Pancreas (tissue), 10 donors: ENCODE measurements around the gene WBP1L. TPM values are rescaled to one million over a fixed set of nuclear protein-coding genes. Genes with fewer than 3 reads are reported as not detected.
A peak's percentile ranks its signal among the peaks of the same experiment; 100 is the strongest.

ENCODE experiments used
- ATAC-seq, 4 donors: fragments of 200-7000 bp; cut with Tn5 transposase; one replicate each; pipeline versions ENCODE4 v1.8.0 to v1.9.1; 2020; ENCODE audit warnings: mild to moderate bottlenecking in 4 of 4, moderate library complexity in 4 of 4
- DNase-seq, 6 donors: peaks; one replicate each; pipeline ENCODE4 v3.0.0-alpha.2; 2020
- FAIRE-seq: peaks from 2 replicates; lab custom pipeline; 2012; peaks lifted over from hg19 to GRCh38; lab: Jason Lieb, UNC
- H3K27ac ChIP-seq, 4 donors: fragments of 200-600 bp; sonication (generic); 1 replicate in 3 of 4; 2 replicates in 1 of 4; pipeline versions ENCODE4 v1.5.0 to v1.8.0; 2020
- H3K27me3 ChIP-seq, 4 donors: fragments of 200-600 bp; one replicate each; pipeline ENCODE4 v1.8.0; 2021
- H3K36me3 ChIP-seq, 3 donors: fragments of 200-600 bp; sonication (generic) in 1 of 3; one replicate each; pipeline versions ENCODE4 v1.5.0 to v1.8.0; 2020 to 2021
- H3K4me1 ChIP-seq, 3 donors: fragments of 200-600 bp; one replicate each; pipeline ENCODE4 v1.8.0; 2021
- H3K4me3 ChIP-seq, 4 donors: fragments of 200-600 bp; sonication (generic) in 2 of 4; one replicate each; pipeline versions ENCODE4 v1.5.0 to v1.8.0; 2020 to 2021
- H3K9me3 ChIP-seq, 4 donors: fragments of 200-600 bp; one replicate each; pipeline ENCODE4 v1.8.0; 2021
- WGBS, 2 donors: extraction: QIAGEN DNeasy Blood & Tissue Kit; methylation state at CpG; one replicate each; pipeline ENCODE4 v1.1.7; 2013; 5-methylcytosine and 5-hydroxymethylcytosine counted together
- intact Hi-C, 3 donors: fragments of 100-400 bp; cut with DNase I; formaldehyde crosslinking; loops; one replicate each; pipeline versions ENCODE4 v1.11.1 to v1.14.2; 2022
- polyA plus RNA-seq, 2 donors: library from polyadenylated mRNA; stranded (reverse); fragments of 200-250 nt; gene quantifications; one replicate each; pipeline ENCODE4 v1.2.3, GENCODE V29; 2013
- total RNA-seq, 6 donors: library from RNA; stranded (reverse); fragmentation: NEBNext Ultra II Directional in 4 of 6; extraction: Animal tissue kit (Norgen Biotek cat#: 25700) in 4 of 6; gene quantifications; one replicate each; pipeline versions ENCODE4 v1.2.1 to v1.2.4, GENCODE V29; 2021 to 2023
- TF ChIP-seq, protein P1 (sequence below), 4 donors: fragments of 200-600 bp; sonication (generic) in 3 of 4; IDR thresholded peaks; one replicate each; pipeline versions ENCODE4 v1.5.0 to v1.8.0; 2021; ENCODE audit warnings: antibody characterized with exemption in 4 of 4
- donor health status: healthy with polysubstance abuse.
- donor health status: DM: no; HTN: no; CAD: no; lungs with moderate emphysema.
- donor health status: DM: no; HTN: no; CAD: no.
- donor health status: control.
- donor health status: control.
- donor health status: Bipolar disorder and iron deficiency.
- donor health status: DM: yes; HTN: yes; CAD: no.
- donor health status: DM: no; HTN: no; CAD: no.
- donor health status: DM: no; HTN: no; CAD: no.
- donor health status: DM: yes; HTN: yes; CAD: no.

The WBP1L gene
- total and polyA plus RNA-seq, 8 donors = 9.0 to 27.3 (median 10.8) TPM

- FAIRE-seq (no peak), ATAC-seq (no peak), DNase-seq (no peak)
- no peaks in the 10 kb centered on the region for H3K27me3 ChIP-seq
- H3K9me3 ChIP-seq = no peaks in the 10 kb centered on the region
- no peak overlapping the region for H3K4me3 ChIP-seq
- intact Hi-C loops = no loop called here
- TF ChIP-seq, protein P1, sequence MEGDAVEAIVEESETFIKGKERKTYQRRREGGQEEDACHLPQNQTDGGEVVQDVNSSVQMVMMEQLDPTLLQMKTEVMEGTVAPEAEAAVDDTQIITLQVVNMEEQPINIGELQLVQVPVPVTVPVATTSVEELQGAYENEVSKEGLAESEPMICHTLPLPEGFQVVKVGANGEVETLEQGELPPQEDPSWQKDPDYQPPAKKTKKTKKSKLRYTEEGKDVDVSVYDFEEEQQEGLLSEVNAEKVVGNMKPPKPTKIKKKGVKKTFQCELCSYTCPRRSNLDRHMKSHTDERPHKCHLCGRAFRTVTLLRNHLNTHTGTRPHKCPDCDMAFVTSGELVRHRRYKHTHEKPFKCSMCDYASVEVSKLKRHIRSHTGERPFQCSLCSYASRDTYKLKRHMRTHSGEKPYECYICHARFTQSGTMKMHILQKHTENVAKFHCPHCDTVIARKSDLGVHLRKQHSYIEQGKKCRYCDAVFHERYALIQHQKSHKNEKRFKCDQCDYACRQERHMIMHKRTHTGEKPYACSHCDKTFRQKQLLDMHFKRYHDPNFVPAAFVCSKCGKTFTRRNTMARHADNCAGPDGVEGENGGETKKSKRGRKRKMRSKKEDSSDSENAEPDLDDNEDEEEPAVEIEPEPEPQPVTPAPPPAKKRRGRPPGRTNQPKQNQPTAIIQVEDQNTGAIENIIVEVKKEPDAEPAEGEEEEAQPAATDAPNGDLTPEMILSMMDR (IDR thresholded peaks at IDR 0.05) = no peak
- 93% methylated on average over 4 of the region's 4 CpGs for WGBS, 2 donors
- no peaks in the 10 kb centered on the region for H3K4me1 ChIP-seq
- no peak overlapping the region for H3K27ac ChIP-seq
- no peaks in the 10 kb centered on the region for H3K36me3 ChIP-seq
These were observed 18.2 kb downstream of the WBP1L start for GRCh38 chr10:102761981-102762380.

DNA sequence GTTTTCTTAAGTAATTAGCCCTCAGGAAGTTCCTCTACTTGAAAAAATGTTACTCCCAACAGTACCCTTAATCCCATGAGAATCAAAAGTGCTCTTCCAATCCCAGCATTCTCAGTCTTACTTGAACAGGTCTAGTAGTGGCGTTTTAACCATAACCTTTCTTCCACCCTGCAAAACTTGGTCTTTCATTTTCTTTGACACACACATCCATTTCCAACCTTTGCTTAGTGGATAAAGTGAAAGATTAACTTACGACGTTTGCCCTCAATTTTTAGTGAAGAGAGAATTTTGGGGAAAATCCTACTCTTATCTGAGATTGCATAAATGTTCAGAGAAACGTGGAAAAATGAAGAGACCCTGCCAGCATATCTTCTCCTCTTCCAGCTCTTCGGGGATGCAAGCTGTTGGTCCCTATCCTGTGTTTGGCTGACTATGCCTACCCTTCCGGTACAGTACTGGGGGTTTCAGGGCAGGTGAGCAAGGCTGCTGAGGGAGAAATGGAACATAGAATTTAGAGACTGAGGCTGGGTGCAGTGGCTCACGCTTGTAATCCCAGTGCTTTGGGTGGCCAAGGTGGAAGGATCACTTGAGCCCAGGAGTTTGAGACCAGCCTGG lies 18.8 kb downstream of the WBP1L start:
- TF ChIP-seq, protein P1 (IDR thresholded peaks at IDR 0.05) = no peak
- no peak for FAIRE-seq
- no peak overlapping the region for H3K27ac ChIP-seq
- no peaks in the 10 kb centered on the region for H3K9me3 ChIP-seq
- WGBS, 2 donors = 68 to 73% methylated on average over 7 of the region's 7 CpGs
- DNase-seq = no peak
- no peaks in the 10 kb centered on the region for H3K27me3 ChIP-seq
- no peaks in the 10 kb centered on the region for H3K36me3 ChIP-seq
- intact Hi-C loops = no loop called here
- H3K4me1 ChIP-seq = no peaks in the 10 kb centered on the region
- no peak for ATAC-seq
- no peak overlapping the region for H3K4me3 ChIP-seq

DNA sequence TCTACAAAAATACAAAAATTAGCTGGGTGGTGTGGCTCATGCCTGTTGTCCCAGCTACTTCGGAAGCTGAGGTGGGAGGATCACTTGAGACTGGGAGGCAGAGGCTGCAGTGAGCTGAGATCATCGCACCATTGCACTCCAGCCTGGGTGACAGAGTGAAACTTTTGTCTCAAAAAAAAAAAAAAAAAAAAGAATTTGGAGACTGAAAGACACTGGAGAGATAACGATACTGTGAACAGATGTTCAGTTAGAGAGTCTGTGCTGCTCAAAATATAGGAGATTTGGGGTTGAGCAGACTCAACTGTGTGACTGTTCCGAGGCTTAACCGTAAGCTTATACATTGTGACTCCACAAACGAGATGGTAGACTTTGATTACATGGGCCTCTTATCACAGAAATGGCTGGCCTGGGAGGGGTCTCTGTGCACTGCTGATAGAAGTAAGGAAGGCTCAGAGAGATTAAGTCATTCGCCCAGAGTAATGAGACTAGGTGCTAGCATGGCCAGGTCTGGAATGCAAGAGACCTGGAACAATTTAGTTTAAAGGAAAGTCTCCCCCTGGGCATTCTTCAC lies 19.4 kb downstream of the WBP1L start:
- Histone ChIP-seq H3K27me3 (no peaks in the 10 kb centered on the region), H3K36me3 (no peaks in the 10 kb centered on the region), H3K4me3 (no peak overlapping the region), H3K4me1 (no peaks in the 10 kb centered on the region), H3K27ac (no peak overlapping the region), H3K9me3 (no peaks in the 10 kb centered on the region)
- no peak for FAIRE-seq
- TF ChIP-seq, protein P1 (IDR thresholded peaks at IDR 0.05) = no peak
- intact Hi-C loops = no loop called here
- peak in 1 of 4 donors; percentile 36 for ATAC-seq
- WGBS, 2 donors = 92 to 94% methylated on average over 7 of the region's 7 CpGs
- DNase-seq = no peak

- intact Hi-C loops = no loop called here
- no peak for DNase-seq
- Histone ChIP-seq H3K4me3 (no peak overlapping the region), H3K27ac (no peak overlapping the region), H3K27me3 (no peaks in the 10 kb centered on the region), H3K4me1 (peaks cover 0 to 6% (median under 1%) of the 10 kb centered on the region in 3 donors), H3K9me3 (no peaks in the 10 kb centered on the region), H3K36me3 (no peaks in the 10 kb centered on the region)
- ATAC-seq = no peak
- no peak for FAIRE-seq
- 64 to 67% methylated on average over 6 of the region's 6 CpGs for WGBS, 2 donors
- TF ChIP-seq, protein P1 (IDR thresholded peaks at IDR 0.05) = no peak
These were observed 20.9 kb downstream of the WBP1L start for GRCh38 chr10:102764470-102765161.

DNA sequence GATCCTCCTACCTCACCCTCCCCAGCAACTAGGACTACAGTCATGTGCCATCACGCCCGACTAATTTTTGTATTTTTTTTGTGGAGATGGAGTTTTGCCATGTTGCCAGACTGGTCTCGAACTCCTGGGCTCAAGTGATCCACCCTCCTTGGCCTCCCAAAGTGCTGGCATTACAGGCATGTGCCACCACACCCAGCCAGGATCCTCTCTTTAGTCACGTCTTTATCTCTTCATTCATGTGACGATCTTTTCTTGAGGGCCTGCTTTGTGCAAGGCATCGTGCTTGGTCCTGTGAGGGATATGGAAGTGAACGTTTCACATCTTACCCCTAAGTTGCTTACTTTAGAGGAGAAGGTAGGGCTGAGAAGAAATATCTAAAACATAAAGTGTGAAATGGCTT lies 21.6 kb downstream of the WBP1L start:
- ATAC-seq (no peak), DNase-seq (no peak), FAIRE-seq (no peak)
- WGBS, 2 donors = 78 to 88% methylated on average over 7 of the region's 7 CpGs
- TF ChIP-seq, protein P1 (IDR thresholded peaks at IDR 0.05) = no peak
- no peak overlapping the region for H3K27ac ChIP-seq
- peaks cover 7 to 13% (median 8%) of the 10 kb centered on the region in 3 donors for H3K4me1 ChIP-seq
- H3K27me3 ChIP-seq = no peaks in the 10 kb centered on the region
- H3K4me3 ChIP-seq = no peak overlapping the region
- H3K36me3 ChIP-seq = no peaks in the 10 kb centered on the region
- intact Hi-C loops = no loop called here
- no peaks in the 10 kb centered on the region for H3K9me3 ChIP-seq
